GM19395 (cell line): Measurements from ENCODE around the gene PDE11A.
A peak's percentile ranks its signal among the peaks of the same experiment; 100 is the strongest.

Experiments used
- ATAC-seq: cut with Tn5 transposase; IDR thresholded peaks from one replicate; pipeline ENCODE4 v1.9.1; 2021; ENCODE audit warnings: mild to moderate bottlenecking, moderate library complexity; ENCODE audit not compliant: unreplicated experiment

The PDE11A gene

GRCh38 chr2:177730792-177731191 lies 341.8 kb downstream of the PDE11A start:
- ATAC-seq = no peak

GRCh38 chr2:177730363-177730762 lies 342.2 kb downstream of the PDE11A start:
- ATAC-seq = no peak

- no peak for ATAC-seq
These were observed 343.7 kb downstream of the PDE11A start for GRCh38 chr2:177728920-177729319.

- ATAC-seq = no peak
These were observed 344.2 kb downstream of the PDE11A start for GRCh38 chr2:177728399-177728765.

- ATAC-seq = no peak
These were observed 344.8 kb downstream of the PDE11A start for GRCh38 chr2:177727577-177728398.

GRCh38 chr2:177726931-177727348 lies 345.6 kb downstream of the PDE11A start:
- ATAC-seq = no peak

- ATAC-seq = peak; percentile 76
These were observed 347.9 kb downstream of the PDE11A start for GRCh38 chr2:177724398-177725287.

GRCh38 chr2:177723235-177723634 lies 349.3 kb downstream of the PDE11A start:
- ATAC-seq = no peak

GRCh38 chr2:177721818-177722567 lies 350.6 kb downstream of the PDE11A start:
- ATAC-seq = no peak

- no peak for ATAC-seq
These were observed 351.5 kb downstream of the PDE11A start for GRCh38 chr2:177721087-177721486.

GRCh38 chr2:177717831-177718618 lies 354.6 kb downstream of the PDE11A start:
- no peak for ATAC-seq

- ATAC-seq = no peak
These were observed 356.1 kb downstream of the PDE11A start for GRCh38 chr2:177716484-177716883.

GRCh38 chr2:177715771-177716170 lies 356.8 kb downstream of the PDE11A start:
- no peak for ATAC-seq

GRCh38 chr2:177714704-177715103 lies 357.9 kb downstream of the PDE11A start:
- ATAC-seq = no peak

GRCh38 chr2:177712462-177712861 lies 360.1 kb downstream of the PDE11A start:
- ATAC-seq = no peak

GRCh38 chr2:177711483-177712265 lies 360.9 kb downstream of the PDE11A start:
- ATAC-seq = no peak

- ATAC-seq = no peak
These were observed 361.7 kb downstream of the PDE11A start for GRCh38 chr2:177710889-177711288.

- no peak for ATAC-seq
These were observed 362.6 kb downstream of the PDE11A start for GRCh38 chr2:177709986-177710401.

- no peak for ATAC-seq
These were observed 363.7 kb downstream of the PDE11A start for GRCh38 chr2:177708660-177709444.
